Right forelimb (tissue), 1 donor: ENCODE results near the gene RBMS3.
A peak's percentile ranks its signal among the peaks of the same experiment; 100 is the strongest.
"Not testable (repeated sequence)": the region's sequence is repeated elsewhere in the genome, so short reads cannot be mapped to it uniquely, and the experiment has no call there.

ENCODE experiments used
- DNase-seq: peaks from one replicate; pipeline ENCODE4 v3.0.0-alpha.2; 2018

The RBMS3 gene

DNA sequence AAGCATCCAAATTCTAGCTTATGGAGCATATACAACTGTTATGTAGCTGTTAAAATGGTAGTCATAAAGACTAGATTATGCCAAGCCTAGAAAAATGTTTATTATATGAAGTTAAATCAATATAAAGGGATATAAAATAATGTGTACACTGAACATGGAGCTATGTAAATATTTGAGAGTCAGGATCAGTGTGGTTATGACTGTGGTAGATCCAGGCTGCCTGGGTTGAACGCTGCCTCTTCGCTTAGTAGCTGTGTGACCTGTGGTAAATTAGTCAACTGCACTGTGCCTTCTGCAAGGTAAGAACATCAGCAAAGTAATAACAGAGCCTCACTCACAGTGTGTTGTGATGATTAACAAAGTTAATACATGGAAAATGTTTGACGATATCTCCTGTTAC lies 212.2 kb downstream of the RBMS3 start:
- no peak for DNase-seq

- DNase-seq = no peak
Observed at GRCh38 chr3:29494305-29495036, 213.6 kb downstream of the RBMS3 start.

DNA sequence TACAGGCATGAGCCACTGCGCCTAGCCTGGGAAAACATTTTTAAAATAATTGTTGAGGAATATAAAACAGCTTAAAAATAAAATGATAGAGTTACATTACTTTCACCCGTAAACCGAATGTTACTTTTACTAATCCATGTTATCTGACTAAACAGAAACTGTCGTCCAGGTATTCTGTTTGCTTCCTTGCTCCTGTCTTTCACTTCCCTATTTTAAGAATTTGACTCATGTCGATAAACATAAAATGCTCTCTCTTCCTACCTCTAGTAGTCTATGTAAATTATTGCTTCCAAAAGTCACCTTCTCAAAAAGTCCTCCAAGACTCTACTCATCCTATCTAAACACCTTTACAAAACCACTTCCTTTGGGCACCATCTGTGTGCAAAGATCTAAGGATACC lies 216.4 kb downstream of the RBMS3 start:
- DNase-seq = no peak

DNA sequence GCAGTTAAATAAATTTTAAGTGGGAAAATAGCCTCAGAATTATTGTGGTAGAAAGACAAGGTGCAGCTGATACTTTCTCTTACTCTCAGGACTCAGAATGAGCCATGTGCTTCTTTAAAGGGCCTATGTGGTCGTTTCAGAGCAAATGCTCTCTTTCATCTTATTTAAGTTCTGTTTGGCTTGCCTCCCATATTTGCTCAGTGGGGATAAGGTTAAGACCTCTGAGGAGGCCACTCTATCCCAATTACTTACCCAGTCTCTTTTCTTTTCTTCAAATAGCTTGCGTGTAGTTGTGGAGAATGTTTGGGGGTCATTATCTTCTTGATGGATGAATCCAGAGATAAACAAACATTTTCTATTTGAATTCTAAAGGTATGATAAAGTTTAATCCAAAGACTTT lies 221.9 kb downstream of the RBMS3 start:
- no peak for DNase-seq

DNA sequence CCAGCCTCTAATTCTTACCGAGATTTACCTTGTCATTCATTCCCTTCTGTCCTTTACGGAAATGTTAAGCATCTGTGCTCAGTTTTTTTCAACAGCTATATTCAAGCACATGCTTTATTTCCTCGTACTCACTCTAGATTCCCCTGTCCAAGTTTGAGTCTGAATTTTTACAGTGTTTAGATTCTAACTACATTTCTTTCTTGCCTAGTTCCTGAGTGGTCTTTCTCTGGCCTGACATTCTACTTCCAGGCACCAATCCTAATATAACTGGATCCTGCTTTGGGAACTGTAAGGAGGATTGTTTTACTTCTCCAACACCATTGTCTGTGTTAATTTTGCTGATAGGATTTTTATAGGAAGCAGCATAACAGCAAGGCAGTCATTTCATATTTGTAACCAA lies 222.4 kb downstream of the RBMS3 start:
- no peak for DNase-seq

DNA sequence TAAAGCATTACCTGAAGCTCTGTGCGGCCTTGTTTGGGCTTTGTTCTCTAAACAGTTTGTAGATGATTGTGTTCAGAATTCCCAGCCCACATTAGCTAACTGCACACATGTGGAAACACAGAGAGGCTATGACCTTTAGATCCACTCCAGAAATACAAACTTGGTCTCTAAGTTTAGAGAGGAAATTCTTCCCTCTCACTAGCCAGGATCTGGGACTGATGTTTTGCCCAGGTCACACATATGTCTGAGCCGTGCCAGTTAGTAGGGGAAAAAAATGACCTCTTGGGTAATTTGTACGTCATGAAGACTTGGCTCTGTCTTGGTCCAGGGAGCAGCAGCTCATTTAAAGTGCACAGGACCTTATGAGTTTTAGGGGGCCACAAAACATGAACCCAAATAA lies 223.1 kb downstream of the RBMS3 start:
- DNase-seq = peak; percentile 56

DNA sequence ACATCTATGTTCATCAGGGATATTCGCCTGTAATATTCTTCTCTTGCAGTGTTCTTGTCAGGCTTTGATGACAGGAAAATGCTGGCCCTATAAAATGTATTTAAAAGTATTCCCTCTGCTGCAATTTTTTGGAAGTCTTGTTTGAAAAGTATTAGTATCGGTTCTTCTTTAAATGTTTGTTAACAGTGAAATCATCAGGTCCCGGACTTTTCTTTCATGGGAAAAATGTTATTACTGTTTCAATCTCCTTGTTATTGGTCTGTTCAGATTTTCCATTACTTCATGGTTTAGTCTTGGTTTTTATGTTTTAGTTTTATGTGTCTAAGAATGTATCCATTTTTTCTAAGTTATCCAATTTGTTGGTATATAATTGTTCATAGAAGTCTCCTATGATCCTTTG lies 225.6 kb downstream of the RBMS3 start:
- no peak for DNase-seq

GRCh38 chr3:29511701-29512100 lies 230.8 kb downstream of the RBMS3 start:
- DNase-seq = no peak

DNA sequence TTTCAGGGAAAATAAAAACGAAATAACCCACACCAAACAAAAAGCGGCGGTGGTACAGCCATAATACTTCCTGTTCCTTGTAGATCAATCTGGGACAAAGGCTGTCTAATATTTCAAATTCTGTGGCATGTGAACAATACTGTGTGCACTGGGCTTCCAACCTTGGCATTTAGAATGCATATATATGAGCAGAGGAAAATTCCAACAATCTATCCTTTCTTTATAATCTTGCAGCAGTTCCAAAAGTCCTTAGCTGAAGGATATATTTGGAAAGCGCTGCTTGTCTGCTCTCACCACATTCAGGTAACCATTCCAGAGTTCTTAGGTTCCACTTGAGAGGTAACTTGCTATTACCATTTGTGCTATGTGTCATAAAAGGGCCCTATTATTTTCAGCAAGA lies 231.8 kb downstream of the RBMS3 start:
- no peak for DNase-seq

DNA sequence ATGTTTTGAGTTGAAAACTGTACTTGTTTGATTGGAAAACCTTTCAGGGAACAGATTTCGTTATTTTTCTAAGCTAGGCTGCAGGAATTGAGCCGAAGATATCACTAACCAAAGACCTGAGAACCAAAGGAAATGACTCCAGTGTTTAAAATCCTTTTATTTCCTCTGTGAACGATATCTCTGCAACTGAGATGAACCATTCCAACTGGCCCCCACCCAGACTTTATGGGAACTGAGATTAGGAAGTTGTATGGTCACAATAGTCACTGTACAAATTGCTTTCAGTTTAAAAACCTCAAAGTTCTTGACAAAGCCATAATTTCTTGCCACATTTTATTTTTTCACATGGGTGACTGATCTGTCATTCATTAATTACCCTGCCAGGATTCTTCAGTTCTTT lies 232.4 kb downstream of the RBMS3 start:
- no peak for DNase-seq

DNA sequence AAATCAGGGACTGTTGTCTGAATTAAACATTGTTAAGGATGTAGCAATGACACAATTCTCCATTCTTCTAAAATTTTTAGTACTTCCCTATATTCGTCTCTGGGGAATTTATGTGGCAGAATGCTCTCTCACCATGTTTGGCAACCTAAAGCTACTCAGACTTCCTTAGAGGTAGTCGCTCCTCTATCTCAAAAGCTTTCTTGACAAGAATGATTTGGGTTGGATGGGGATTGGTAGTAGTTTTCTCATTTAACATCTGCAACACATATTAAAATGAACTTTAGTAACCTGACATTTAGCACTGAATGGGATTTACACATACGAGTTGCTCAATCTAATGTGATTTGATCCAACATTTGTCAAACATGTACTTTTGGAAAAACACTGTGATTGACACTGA lies 233.3 kb downstream of the RBMS3 start:
- DNase-seq = no peak

DNA sequence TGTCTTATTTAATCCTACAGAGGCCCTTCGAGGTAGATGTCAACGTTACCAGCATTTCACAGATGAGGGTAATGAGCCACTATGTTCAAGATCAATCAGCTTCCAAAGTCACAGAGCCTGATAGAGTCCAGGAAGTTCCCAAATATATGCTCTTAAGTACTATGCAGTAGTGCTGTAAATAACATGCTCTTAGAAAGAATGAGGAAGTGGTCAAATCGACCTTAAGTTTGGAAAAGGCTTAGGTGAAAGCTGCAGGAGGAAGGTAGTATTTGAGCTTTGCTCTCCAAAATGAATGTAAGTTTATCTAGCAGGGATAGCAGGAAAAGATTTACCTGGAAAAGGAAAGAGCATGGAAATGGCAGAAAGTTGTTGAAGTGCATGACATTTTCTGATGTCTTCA lies 234.0 kb downstream of the RBMS3 start:
- DNase-seq = no peak

DNA sequence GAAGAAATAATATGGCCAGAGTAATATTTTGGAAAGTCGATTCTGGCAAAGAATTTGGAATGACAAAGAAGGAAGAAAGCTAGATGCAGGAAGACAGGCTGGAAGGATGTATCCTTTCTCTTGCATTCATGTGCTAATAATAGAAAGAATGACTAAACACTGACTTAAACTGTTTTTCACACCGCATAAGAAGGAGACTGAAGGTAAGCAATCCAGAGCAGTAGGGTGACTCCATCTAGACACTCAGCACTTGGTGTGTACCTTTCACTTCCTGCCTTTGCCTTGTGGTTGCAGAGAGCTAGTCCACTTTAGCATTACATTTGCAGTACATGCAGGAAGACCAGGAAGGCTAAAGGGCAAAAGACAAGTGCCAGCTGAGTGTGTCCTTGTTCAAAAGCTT lies 234.6 kb downstream of the RBMS3 start:
- no peak for DNase-seq

GRCh38 chr3:29516164-29516563 lies 235.3 kb downstream of the RBMS3 start:
- no peak for DNase-seq

DNA sequence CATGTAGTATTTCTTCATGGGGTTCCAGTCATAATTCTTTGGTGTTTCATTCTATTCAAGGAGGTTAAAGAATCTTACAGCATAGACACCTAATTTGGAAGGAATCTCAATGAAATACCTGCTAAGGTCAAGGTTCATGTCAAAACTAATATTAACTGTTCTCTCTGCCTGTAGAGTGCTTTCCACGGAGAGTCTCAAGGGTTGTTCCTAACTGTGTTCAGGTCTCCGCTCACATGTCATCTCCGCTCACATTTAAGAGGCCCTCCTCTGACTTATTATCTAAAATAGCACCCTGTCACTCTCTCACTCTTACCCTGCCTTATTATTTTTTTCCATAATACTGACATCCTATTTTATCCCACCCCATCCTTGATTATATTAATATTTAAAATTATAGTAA lies 239.9 kb downstream of the RBMS3 start:
- no peak for DNase-seq

DNA sequence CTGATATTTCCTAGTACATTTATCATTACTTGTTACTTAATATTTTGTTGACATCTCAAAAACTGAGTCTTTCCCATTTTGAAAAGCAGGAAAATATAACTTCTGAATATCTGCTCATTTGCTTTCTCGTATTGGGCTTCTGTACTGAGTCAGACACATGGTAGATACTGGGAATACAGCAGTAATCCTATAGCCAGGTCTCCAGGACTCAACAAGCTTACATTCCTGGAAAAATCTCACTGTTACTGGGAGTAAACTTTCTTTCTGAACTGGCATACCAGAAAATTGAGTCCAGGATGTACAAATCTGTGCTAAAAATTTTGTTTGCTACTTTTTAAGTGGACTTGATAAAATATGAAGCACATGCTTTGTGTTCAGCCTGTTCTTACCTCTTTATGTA lies 240.4 kb downstream of the RBMS3 start:
- no peak for DNase-seq

GRCh38 chr3:29521751-29522150 lies 240.9 kb downstream of the RBMS3 start:
- DNase-seq = no peak

DNA sequence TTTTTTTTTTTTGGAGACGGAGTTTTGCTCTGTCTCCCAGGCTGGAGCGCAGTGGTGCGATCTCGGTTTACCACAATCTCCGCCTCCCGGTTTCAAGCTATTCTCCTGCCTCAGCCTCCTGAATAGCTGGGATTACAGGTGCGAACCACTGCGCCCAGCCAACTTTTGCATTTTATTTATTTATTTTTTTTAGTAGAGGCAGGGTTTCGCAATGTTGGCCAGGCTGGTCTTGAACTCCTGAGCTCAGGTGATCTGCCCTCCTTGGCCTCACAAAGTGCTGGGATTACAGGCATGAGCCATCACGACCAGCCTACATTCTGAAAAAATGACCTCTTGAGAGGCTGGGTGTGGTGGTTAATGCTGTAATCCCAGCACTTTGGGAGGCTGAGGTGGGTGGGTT lies 243.6 kb downstream of the RBMS3 start:
- DNase-seq = not testable (repeated sequence)

- no peak for DNase-seq
Observed at GRCh38 chr3:29525254-29525881, 244.5 kb downstream of the RBMS3 start.

- no peak for DNase-seq
Observed at GRCh38 chr3:29527246-29527645, 246.4 kb downstream of the RBMS3 start.

DNA sequence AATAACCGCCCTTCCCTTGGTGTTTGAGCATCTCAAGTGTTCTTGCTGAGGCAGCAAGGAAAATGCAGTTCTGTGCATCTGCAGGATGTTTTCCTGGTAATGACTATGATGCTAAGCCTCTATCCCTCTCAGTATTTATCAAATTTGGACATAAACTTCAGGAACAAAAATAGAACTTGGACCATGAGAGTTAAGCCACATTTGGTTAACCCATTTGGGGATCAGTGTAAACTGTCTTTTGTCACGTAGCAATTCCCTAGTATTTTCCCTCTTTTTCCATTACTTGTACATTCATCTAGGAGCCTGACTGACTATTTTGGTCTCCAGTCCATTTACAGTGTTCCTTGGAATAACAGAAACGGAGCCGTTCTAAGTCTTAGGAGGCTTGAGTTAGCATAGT lies 250.8 kb downstream of the RBMS3 start:
- DNase-seq = no peak

- DNase-seq = no peak
Observed at GRCh38 chr3:29532473-29532872, 251.6 kb downstream of the RBMS3 start.

DNA sequence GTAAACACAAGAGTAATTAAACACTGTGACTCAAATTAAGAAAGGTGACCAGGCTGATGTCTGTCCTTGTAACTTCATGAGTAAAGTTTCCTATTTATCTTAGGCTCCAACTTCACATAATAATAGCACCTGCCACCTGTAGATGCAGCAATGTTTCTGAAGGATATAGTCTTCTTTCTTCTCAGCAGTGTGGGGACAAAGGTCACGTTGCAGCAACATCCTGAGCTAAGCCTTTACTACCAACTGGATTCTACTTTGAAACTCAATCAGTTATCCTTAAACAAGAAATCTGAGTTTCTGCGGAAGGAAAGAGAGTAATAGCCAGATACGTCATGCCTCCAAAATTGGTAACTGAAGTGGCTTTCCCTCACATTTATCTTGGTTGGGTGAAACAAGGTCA lies 253.1 kb downstream of the RBMS3 start:
- no peak for DNase-seq

GRCh38 chr3:29536016-29536758 lies 255.3 kb downstream of the RBMS3 start:
- DNase-seq = no peak
